RWPE2 (cell line): ENCODE results near the gene MALL.
A peak's percentile ranks its signal among the peaks of the same experiment; 100 is the strongest.
"Not testable (repeated sequence)": the region's sequence is repeated elsewhere in the genome, so short reads cannot be mapped to it uniquely, and the experiment has no call there.

Source experiments
- ATAC-seq: fragments of 200-7000 bp; cut with Tn5 transposase; 3 replicates; pipeline ENCODE4 v1.9.1; 2021; ENCODE audit warnings: low read depth
- DNase-seq: peaks from one replicate; pipeline ENCODE4 v3.0.0-alpha.2; 2020; ENCODE audit warnings: low spot score
- H3K27ac ChIP-seq: fragments of 450-650 bp; 2 replicates; pipeline ENCODE4 v1.5.1; 2017; ENCODE audit warnings: mild to moderate bottlenecking; ENCODE audit not compliant: poor library complexity, severe bottlenecking
- H3K27me3 ChIP-seq: fragments of 250-450 bp; sonication (Bioruptor Pico); 2 replicates; pipeline ENCODE4 v1.5.1; 2021; ENCODE audit warnings: mild to moderate bottlenecking, moderate library complexity; ENCODE audit not compliant: insufficient read depth, poor library complexity, severe bottlenecking
- H3K36me3 ChIP-seq: fragments of 250-450 bp; sonication (Bioruptor Pico); 2 replicates; pipeline ENCODE4 v1.5.1; 2020; ENCODE audit warnings: low read depth, mild to moderate bottlenecking, moderate library complexity
- H3K4me1 ChIP-seq: fragments of 250-450 bp; sonication (Bioruptor Pico); 2 replicates; pipeline ENCODE4 v1.5.1; 2021; ENCODE audit warnings: mild to moderate bottlenecking, moderate library complexity; ENCODE audit not compliant: insufficient read depth, poor library complexity, severe bottlenecking
- H3K4me3 ChIP-seq: fragments of 250-450 bp; sonication (Bioruptor Pico); 2 replicates; pipeline ENCODE4 v1.5.1; 2021; ENCODE audit warnings: mild to moderate bottlenecking, moderate library complexity; ENCODE audit not compliant: severe bottlenecking
- H3K9me3 ChIP-seq: fragments of 250-450 bp; sonication (Bioruptor Pico); 2 replicates; pipeline ENCODE4 v1.5.1; 2021; ENCODE audit warnings: mild to moderate bottlenecking, moderate library complexity; ENCODE audit not compliant: severe bottlenecking
- CTCF ChIP-seq: fragments of 450-650 bp; IDR thresholded peaks from one replicate; pipeline ENCODE4 v1.5.1; 2017; ENCODE audit warnings: mild to moderate bottlenecking, moderate library complexity; ENCODE audit not compliant: poor library complexity, severe bottlenecking

The MALL gene

GRCh38 chr2:110097506-110098220, 18.0 kb downstream of the MALL start:
- Histone ChIP-seq H3K4me3 (no peak overlapping the region), H3K27me3 (no peaks in the 10 kb centered on the region), H3K9me3 (no peaks in the 10 kb centered on the region), H3K36me3 (peaks cover 22% of the 10 kb centered on the region), H3K4me1 (peaks cover 30% of the 10 kb centered on the region), H3K27ac (peak overlapping the region; percentile 100)
- ATAC-seq = no peak
- DNase-seq = no peak
- TF ChIP-seq CTCF = no peak

- DNase-seq = no peak
- H3K36me3 ChIP-seq = peaks cover 22% of the 10 kb centered on the region
- H3K9me3 ChIP-seq = no peaks in the 10 kb centered on the region
- no peak for ATAC-seq
- H3K27ac ChIP-seq = no peak overlapping the region
- H3K27me3 ChIP-seq = no peaks in the 10 kb centered on the region
- peaks cover 20% of the 10 kb centered on the region for H3K4me1 ChIP-seq
- no peak overlapping the region for H3K4me3 ChIP-seq
- TF ChIP-seq CTCF = no peak
These were observed 19.5 kb downstream of the MALL start for GRCh38 chr2:110095994-110096633.

GRCh38 chr2:110094884-110095534, 20.6 kb downstream of the MALL start:
- not testable (repeated sequence) for H3K27me3 ChIP-seq, H3K4me1 ChIP-seq, ATAC-seq, H3K9me3 ChIP-seq, H3K27ac ChIP-seq, DNase-seq, H3K4me3 ChIP-seq
- peaks cover 18% of the 10 kb centered on the region for H3K36me3 ChIP-seq

DNA sequence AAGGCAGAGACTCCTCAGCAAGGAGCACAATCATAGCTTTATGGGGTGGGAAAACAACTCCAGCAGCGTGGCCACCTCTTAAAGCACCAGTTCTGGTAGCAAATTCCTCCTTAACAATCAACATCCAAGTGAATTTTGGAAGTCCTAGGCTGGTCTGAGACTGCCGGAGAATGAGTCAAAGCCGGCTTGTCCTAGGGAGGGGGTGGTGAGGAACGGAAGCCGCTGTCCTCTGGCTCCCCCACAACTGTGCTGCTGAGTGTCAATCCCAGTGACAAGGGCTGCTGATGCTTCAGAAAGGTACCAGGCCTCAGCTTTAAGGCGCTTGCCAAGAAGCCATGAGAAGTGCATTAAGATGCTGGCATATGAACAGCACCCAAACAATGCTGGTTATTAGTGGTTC, 21.7 kb downstream of the MALL start:
- DNase-seq, H3K27ac ChIP-seq, H3K27me3 ChIP-seq, H3K9me3 ChIP-seq, ATAC-seq, H3K4me1 ChIP-seq, H3K4me3 ChIP-seq: not testable (repeated sequence)
- peaks cover 15% of the 10 kb centered on the region for H3K36me3 ChIP-seq

DNA sequence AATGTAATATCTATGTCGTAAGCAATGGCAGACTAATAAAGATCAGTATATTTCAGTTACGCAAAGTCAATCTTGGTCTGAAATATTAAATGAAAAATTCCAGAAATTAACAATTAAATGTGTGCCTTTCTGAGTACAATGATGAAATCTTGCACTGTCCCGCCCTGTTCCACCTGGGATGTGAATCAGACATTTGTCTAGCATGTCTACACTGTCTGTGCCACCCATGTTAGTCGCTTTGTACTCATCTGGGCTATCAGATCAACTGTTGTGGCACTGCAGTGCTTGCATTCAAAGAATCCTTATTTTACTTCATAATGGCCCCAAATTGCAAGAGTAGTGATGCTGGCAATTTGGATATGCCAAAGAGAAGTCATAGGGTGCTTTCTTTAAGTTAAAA, 25.5 kb downstream of the MALL start:
- H3K36me3 ChIP-seq, H3K4me3 ChIP-seq, H3K27me3 ChIP-seq, H3K9me3 ChIP-seq, H3K4me1 ChIP-seq, DNase-seq, H3K27ac ChIP-seq: not testable (repeated sequence)
- peak; percentile 69 for ATAC-seq

DNA sequence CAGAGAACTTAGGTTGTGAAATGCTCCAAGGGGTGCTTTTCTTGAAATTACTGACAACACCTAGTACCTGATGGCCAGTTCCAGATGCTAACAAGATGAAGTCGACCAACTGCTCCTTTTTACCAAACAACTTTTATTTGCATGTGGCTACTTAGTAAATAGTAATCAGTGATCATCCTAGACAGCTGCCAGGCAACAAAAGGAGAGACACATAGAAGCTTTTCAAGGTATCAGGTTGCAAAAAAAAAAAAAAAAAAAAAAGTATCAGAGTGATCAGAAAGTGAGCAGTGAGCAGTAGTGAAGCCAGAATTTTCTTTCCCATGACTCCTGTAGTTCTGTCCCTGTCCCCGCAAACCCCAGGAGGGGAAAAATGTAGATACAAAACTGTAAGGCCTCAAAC, 31.9 kb downstream of the MALL start:
- not testable (repeated sequence) for H3K4me1 ChIP-seq, H3K27ac ChIP-seq, ATAC-seq, H3K4me3 ChIP-seq, H3K36me3 ChIP-seq, DNase-seq, H3K9me3 ChIP-seq, H3K27me3 ChIP-seq

DNA sequence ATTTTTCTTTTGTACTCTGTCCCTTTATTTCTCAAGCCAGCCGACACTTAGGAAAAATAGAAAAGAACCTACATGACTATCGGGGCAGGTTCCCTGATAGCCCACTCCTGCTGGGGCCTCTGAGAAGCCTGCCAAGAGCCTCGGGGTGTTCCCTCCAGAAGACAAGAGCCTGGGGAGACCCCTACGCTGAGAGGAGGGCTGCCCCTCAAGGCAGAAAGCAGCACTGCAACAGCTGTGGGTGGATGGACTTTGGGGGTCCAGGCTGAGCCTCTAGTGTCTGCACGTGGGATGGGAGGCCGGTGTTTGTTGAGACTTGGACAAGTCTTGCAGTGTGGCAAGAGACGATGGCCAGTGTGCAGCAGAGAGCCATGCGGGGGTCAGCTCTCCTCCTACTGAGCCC, 32.5 kb downstream of the MALL start:
- not testable (repeated sequence) for H3K4me1 ChIP-seq, H3K4me3 ChIP-seq, H3K9me3 ChIP-seq, H3K27me3 ChIP-seq, DNase-seq, H3K36me3 ChIP-seq, H3K27ac ChIP-seq, ATAC-seq

DNA sequence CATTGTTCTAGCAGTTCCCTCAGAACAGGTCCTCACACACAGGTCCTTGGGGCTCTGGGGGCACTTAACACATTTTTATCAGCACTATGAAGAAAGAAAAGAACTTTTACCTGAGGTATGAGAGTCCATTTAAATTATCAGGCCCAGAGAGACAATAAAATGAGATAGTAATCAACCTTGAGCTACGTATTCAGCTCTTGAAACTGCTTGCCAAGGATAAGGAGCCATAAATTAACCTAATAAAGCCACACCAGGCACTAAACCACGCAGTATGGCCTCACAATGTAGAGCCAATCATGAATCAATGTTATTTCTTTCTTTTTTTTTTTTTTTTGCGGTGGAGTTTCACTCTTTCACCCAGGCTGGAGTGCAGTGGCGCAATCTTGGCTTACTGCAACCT, 37.5 kb downstream of the MALL start:
- not testable (repeated sequence) for H3K9me3 ChIP-seq, H3K4me1 ChIP-seq, DNase-seq, H3K27me3 ChIP-seq, H3K4me3 ChIP-seq, ATAC-seq, H3K27ac ChIP-seq, H3K36me3 ChIP-seq

GRCh38 chr2:110075896-110076295, 39.7 kb downstream of the MALL start:
- not testable (repeated sequence) for H3K4me3 ChIP-seq, H3K36me3 ChIP-seq, H3K27me3 ChIP-seq, H3K27ac ChIP-seq, H3K4me1 ChIP-seq, DNase-seq, H3K9me3 ChIP-seq, ATAC-seq
